Measurements from ENCODE around the gene HPCAL4. TPM values are rescaled to one million over a fixed set of nuclear protein-coding genes. Genes with fewer than 3 reads are reported as not detected.

The HPCAL4 gene
- total RNA-seq, 4 donors from 2014 or later, result 0.17 to 1.8 TPM; not detected in 2

DNA sequence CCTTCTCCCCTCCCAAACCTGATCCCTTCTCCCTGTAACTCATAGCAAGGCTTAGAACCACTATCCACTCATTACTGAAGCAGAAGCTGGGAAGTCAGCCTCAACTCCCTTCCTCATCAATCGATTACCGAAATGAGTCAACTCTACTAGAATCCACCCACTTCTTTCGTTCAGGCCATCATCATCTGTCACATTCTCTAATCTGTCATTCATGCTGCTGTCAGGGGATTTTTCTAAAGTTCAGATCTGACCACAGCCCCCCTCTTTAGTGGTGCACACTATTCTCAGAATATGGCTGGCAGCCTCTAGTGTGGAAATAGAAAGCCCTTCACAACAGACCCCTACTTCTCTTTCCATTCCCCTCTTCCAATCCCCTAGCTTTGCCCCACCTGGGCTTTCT, 24.5 kb downstream of the HPCAL4 start:
- Histone ChIP-seq H3K4me3 (no peak overlapping the region), H3K36me3 (no peaks in the 10 kb centered on the region), H3K9me3 (no peaks in the 10 kb centered on the region), H3K27me3 (peaks cover 57% of the 10 kb centered on the region), H3K27ac (no peak overlapping the region), H3K4me1 (peaks cover 0 to 12% (median 8%) of the 10 kb centered on the region in 3 donors)
- 89 to 91% methylated on average over 3 of the region's 3 CpGs for WGBS, 2 donors (ENCODE audit: low coverage in 1 of 2)
- TF ChIP-seq, protein P1, sequence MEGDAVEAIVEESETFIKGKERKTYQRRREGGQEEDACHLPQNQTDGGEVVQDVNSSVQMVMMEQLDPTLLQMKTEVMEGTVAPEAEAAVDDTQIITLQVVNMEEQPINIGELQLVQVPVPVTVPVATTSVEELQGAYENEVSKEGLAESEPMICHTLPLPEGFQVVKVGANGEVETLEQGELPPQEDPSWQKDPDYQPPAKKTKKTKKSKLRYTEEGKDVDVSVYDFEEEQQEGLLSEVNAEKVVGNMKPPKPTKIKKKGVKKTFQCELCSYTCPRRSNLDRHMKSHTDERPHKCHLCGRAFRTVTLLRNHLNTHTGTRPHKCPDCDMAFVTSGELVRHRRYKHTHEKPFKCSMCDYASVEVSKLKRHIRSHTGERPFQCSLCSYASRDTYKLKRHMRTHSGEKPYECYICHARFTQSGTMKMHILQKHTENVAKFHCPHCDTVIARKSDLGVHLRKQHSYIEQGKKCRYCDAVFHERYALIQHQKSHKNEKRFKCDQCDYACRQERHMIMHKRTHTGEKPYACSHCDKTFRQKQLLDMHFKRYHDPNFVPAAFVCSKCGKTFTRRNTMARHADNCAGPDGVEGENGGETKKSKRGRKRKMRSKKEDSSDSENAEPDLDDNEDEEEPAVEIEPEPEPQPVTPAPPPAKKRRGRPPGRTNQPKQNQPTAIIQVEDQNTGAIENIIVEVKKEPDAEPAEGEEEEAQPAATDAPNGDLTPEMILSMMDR (IDR thresholded peaks at IDR 0.05), result no peak
- TF ChIP-seq POLR2A (IDR thresholded peaks at IDR 0.05), result no peak
- TF ChIP-seq EP300 (IDR thresholded peaks at IDR 0.05), result no peak
- no peak for TF ChIP-seq POLR2AphosphoS5 (IDR thresholded peaks at IDR 0.05)
- ATAC-seq, result no peak

DNA sequence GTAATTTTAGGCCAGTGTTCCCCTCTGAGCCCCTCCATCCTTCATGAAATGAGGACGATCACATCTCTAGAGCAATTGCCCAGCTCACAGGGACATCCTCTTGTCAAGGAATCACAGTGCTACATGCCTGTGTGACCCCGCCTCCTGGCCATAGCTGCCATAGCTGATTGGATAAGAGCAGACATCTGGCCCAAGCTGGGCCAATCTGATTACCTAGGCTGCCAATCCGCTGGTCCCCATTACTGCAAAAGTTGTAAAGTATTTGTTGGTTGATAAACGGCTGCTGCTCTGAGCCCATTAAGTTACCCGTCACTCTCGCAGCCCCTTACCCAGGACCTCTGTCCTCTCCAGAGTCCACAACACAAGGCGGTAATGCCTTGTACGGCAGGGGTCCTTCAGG, 27.7 kb downstream of the HPCAL4 start:
- Histone ChIP-seq H3K4me1 (no peaks in the 10 kb centered on the region), H3K36me3 (no peaks in the 10 kb centered on the region), H3K4me3 (no peak overlapping the region), H3K27me3 (peaks cover 28% of the 10 kb centered on the region), H3K27ac (no peak overlapping the region), H3K9me3 (no peaks in the 10 kb centered on the region)
- TF ChIP-seq POLR2AphosphoS5 (IDR thresholded peaks at IDR 0.05), result no peak
- TF ChIP-seq, protein P1 (IDR thresholded peaks at IDR 0.05), result no peak
- TF ChIP-seq POLR2A (IDR thresholded peaks at IDR 0.05), result no peak
- TF ChIP-seq EP300 (IDR thresholded peaks at IDR 0.05), result no peak
- 100% methylated on average over 2 of the region's 8 CpGs; no CpG with 5 or more reads in 1 of the 2 donors for WGBS, 2 donors (ENCODE audit: low coverage in 1 of 2)
- ATAC-seq, result no peak

DNA sequence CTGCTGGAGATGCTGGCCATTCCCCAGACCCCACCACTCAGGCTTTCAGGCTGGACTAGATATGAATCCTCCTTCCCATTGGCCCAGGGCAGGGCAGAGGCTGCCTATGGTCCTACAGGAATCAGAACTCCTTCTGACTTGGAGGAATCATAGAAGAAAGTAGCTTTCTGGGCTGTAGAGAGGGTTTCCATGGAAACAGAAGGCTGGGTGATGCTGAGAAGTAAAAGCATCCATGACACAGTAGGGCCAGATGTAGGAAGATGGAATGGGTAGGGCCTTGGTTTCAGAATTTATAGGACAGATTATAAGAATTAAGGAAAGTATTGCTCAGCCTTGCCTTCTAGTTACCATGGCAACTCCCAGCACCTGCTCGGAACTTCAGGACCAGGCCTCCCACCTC, 28.4 kb downstream of the HPCAL4 start:
- 86 to 100% methylated on average over 1 of the region's 1 CpG for WGBS, 2 donors (ENCODE audit: low coverage in 1 of 2)
- Histone ChIP-seq H3K9me3 (no peaks in the 10 kb centered on the region), H3K36me3 (no peaks in the 10 kb centered on the region), H3K27ac (no peak overlapping the region), H3K27me3 (peaks cover 24% of the 10 kb centered on the region), H3K4me3 (no peak overlapping the region), H3K4me1 (peaks cover 0 to 3% (median 0%) of the 10 kb centered on the region in 3 donors)
- no peak for TF ChIP-seq POLR2A (IDR thresholded peaks at IDR 0.05)
- TF ChIP-seq POLR2AphosphoS5 (IDR thresholded peaks at IDR 0.05), result no peak
- TF ChIP-seq, protein P1 (IDR thresholded peaks at IDR 0.05), result no peak
- TF ChIP-seq EP300 (IDR thresholded peaks at IDR 0.05), result no peak
- ATAC-seq, result no peak

DNA sequence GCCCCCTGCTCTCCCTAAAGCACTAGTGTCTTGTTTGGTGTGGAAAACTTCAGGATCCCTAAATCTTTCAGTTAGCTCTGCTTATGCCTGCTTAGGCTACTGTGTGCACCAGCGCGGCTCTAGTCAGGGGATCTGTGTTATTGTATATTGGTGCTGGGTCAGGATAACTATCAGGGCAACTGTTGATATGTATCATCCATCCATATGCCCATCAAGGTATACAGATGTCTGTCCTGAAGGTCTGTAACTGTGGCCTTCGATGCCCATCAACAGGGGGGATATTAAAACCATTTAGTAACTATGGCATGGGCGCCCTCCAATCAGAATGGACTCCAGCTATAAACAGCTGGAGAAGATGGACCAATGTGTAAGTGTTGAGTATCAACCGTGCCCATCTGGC, 31.7 kb downstream of the HPCAL4 start:
- no peaks in the 10 kb centered on the region for H3K36me3 ChIP-seq
- H3K27me3 ChIP-seq, result peaks cover 14% of the 10 kb centered on the region
- ATAC-seq, result no peak
- 45 to 74% methylated on average over 2 to 3 of the region's 5 CpGs for WGBS, 2 donors (ENCODE audit: low coverage in 1 of 2)
- H3K9me3 ChIP-seq, result no peaks in the 10 kb centered on the region
- H3K4me3 ChIP-seq, result no peak overlapping the region
- TF ChIP-seq, protein P1 (IDR thresholded peaks at IDR 0.05), result no peak
- TF ChIP-seq POLR2A (IDR thresholded peaks at IDR 0.05), result no peak
- no peak for TF ChIP-seq EP300 (IDR thresholded peaks at IDR 0.05)
- TF ChIP-seq POLR2AphosphoS5 (IDR thresholded peaks at IDR 0.05), result no peak
- H3K4me1 ChIP-seq, result peaks cover 0 to 3% (median 0%) of the 10 kb centered on the region in 3 donors
- H3K27ac ChIP-seq, result no peak overlapping the region

DNA sequence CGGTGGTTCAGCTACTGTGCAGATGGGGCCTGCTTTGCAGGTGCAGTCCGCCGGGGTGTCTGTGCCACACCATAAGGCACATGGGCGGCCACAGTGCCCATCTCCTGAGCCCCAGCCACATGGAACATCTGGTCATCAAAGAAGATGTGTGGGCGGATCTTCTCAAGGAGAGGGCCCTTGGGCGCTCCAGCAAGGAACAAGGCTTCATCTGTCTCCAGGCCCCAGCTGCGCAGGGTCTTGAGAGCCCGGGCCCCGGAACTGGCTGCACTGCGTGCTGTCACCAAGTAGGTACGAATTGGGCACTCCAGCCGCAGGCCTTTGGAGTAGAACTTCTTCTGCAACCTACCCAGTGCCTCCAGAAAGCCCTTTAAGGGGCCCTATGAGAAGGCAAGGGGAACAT, 32.1 kb downstream of the HPCAL4 start:
- no peak for ATAC-seq
- no peaks in the 10 kb centered on the region for H3K36me3 ChIP-seq
- H3K27ac ChIP-seq, result no peak overlapping the region
- TF ChIP-seq EP300 (IDR thresholded peaks at IDR 0.05), result no peak
- 87% methylated on average over 7 of the region's 12 CpGs; no CpG with 5 or more reads in 1 of the 2 donors for WGBS, 2 donors (ENCODE audit: low coverage in 1 of 2)
- peaks cover 18% of the 10 kb centered on the region for H3K27me3 ChIP-seq
- H3K9me3 ChIP-seq, result no peaks in the 10 kb centered on the region
- no peak overlapping the region for H3K4me3 ChIP-seq
- peaks cover 0 to 5% (median 0%) of the 10 kb centered on the region in 3 donors for H3K4me1 ChIP-seq

All from gastroesophageal sphincter (tissue), 4 donors.